Heart left ventricle (tissue), 16 donors: ENCODE measurements around the gene PTPRD. TPM values are rescaled to one million over a fixed set of nuclear protein-coding genes. Genes with fewer than 3 reads are reported as not detected.

ENCODE experiments used
- ATAC-seq, 4 donors: fragments of 200-7000 bp; cut with Tn5 transposase; one replicate each; pipeline ENCODE4 v1.9.1; 2020 to 2022; ENCODE audit warnings: moderate library complexity in 4 of 4, mild to moderate bottlenecking in 3 of 4, moderate number of reproducible peaks in 1 of 4
- DNase-seq, 5 donors: peaks; one replicate each; pipeline ENCODE4 v3.0.0-alpha.2; 2020
- H3K27ac ChIP-seq, 12 donors: fragments of 200-600 bp; sonication (generic) in 4 of 12; one replicate each; pipeline versions ENCODE4 v1.5.0 to v1.8.0; 2016 to 2022; ENCODE audit warnings: mild to moderate bottlenecking in 2 of 12
- H3K27me3 ChIP-seq, 9 donors: fragments of 200-600 bp; sonication (generic) in 2 of 9; one replicate each; pipeline versions ENCODE4 v1.5.1 to v1.8.0; 2016 to 2022; ENCODE audit warnings: mild to moderate bottlenecking in 3 of 9
- H3K36me3 ChIP-seq, 9 donors: fragments of 200-600 bp; sonication (generic) in 2 of 9; one replicate each; pipeline versions ENCODE4 v1.5.0 to v1.8.0; 2018 to 2022; ENCODE audit warnings: mild to moderate bottlenecking in 2 of 9
- H3K4me1 ChIP-seq, 12 donors: fragments of 200-600 bp; sonication (generic) in 4 of 12; one replicate each; pipeline versions ENCODE4 v1.5.0 to v1.8.0; 2016 to 2022; ENCODE audit warnings: mild to moderate bottlenecking in 3 of 12
- H3K4me3 ChIP-seq, 12 donors: fragments of 200-600 bp; sonication (generic) in 4 of 12; one replicate each; pipeline versions ENCODE4 v1.5.0 to v1.8.0; 2017 to 2022; ENCODE audit warnings: mild to moderate bottlenecking in 9 of 12, moderate library complexity in 4 of 12
- H3K9me3 ChIP-seq, 12 donors: fragments of 200-600 bp; sonication (generic) in 4 of 12; one replicate each; pipeline versions ENCODE4 v1.5.0 to v1.8.0; 2016 to 2022; ENCODE audit warnings: mild to moderate bottlenecking in 1 of 12
- POLR2A ChIP-seq, 2 donors: fragments of 450-650 bp; IDR thresholded peaks; one replicate each; pipeline ENCODE4 v1.6.1; 2017; ENCODE audit warnings: antibody characterized with exemption in 2 of 2, mild to moderate bottlenecking in 2 of 2, moderate library complexity in 2 of 2
- WGBS, 4 donors: extraction: QIAGEN DNeasy Blood & Tissue Kit in 2 of 4; methylation state at CpG; one replicate each; pipeline versions ENCODE4 v1.1.5 to v1.1.7; 2013 to 2018; 5-methylcytosine and 5-hydroxymethylcytosine counted together
- intact Hi-C, 10 donors: fragments of 100-400 bp; cut with DNase I; formaldehyde crosslinking; loops; one replicate each; pipeline versions ENCODE4 v1.11.1 to v1.14.2; 2022
- polyA plus RNA-seq, 2 donors: library from polyadenylated mRNA; stranded (reverse); fragments of 200-250 nt; gene quantifications; one replicate each; pipeline ENCODE4 v1.2.3, GENCODE V29; 2013
- total RNA-seq, 9 donors: library from RNA; depleted of rRNA in 2 of 9; stranded (reverse); fragments of >200 nt in 2 of 9; fragmentation: NEBNext Ultra II Directional in 3 of 9; extraction: Animal tissue kit (Norgen Biotek cat#: 25700) in 3 of 9; gene quantifications; one replicate each; pipeline versions ENCODE4 v1.1.0 to v1.2.4, GENCODE V29; 2016 to 2023
- TF ChIP-seq, protein P1 (sequence below), 12 donors: fragments of 200-600 bp; sonication (generic) in 4 of 12; IDR thresholded peaks; one replicate each; pipeline versions ENCODE4 v1.5.0 to v1.8.0; 2018 to 2022; ENCODE audit warnings: antibody characterized with exemption in 12 of 12, mild to moderate bottlenecking in 5 of 12
- donor health status: ischemic (EF 13 %, LVEDD 7.1; RV severe dilation, severe dysfunction).
- donor health status: healthy with polysubstance abuse.
- donor health status: DM: no; HTN: yes; CAD: no.
- donor health status: DM: no; HTN: no; CAD: no.
- donor health status: ischemic (EF 25% LVEDD 6.9; RV normal size, moderate dysfunction).
- donor health status: ischemic (EF 25% LVEDD 5.7; RV mildly dilated, moderate dysfunction).
- donor health status: healthy.
- donor health status: DM: yes; HTN: yes; CAD: no.
- donor health status: ischemic (EF 35%, LVEDD 5.7; RV mildly dilated, moderate dysfunction).
- donor health status: nonischemic (EF 11% LVEDD 7.7; RV severe dilation, severe dysfunction).
- donor health status: DM: yes; HTN: yes; CAD: no.
- donor health status: PGD.
- donor health status: ischemic (EF 29% LVEDD 5.4; RV normal size, mild dysfunction).
- donor health status: nonischemic (EF 23%, LVEDD 6.1; RV moderate dilation, normal function).

PTPRD gene
- total and polyA plus RNA-seq, 11 donors: 1.4 to 25.3 (median 15.1) TPM

DNA sequence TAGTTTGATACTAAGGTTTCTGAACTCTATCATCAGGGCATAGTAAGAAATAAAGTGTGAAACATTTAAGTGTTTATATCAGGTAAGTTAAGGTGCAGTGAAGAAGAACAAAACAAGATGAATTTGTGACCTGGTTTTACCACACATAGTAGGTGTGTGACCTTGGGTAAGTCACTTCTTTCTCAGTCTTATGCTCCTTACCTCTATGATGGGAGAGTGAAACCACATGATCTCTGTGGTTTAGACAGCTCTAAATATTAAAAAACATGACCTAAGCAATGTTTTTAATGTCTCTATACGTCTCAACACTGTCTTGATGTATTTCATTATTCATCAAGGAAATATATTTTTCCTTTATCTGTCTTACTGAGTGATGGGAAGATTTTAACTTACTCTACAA is 2183.6 kb downstream of the PTPRD start:
- Histone ChIP-seq H3K9me3 (no peaks in the 10 kb centered on the region), H3K4me3 (no peak overlapping the region), H3K27ac (no peak overlapping the region), H3K36me3 (no peaks in the 10 kb centered on the region), H3K4me1 (no peaks in the 10 kb centered on the region), H3K27me3 (no peaks in the 10 kb centered on the region)
- TF ChIP-seq, protein P1, sequence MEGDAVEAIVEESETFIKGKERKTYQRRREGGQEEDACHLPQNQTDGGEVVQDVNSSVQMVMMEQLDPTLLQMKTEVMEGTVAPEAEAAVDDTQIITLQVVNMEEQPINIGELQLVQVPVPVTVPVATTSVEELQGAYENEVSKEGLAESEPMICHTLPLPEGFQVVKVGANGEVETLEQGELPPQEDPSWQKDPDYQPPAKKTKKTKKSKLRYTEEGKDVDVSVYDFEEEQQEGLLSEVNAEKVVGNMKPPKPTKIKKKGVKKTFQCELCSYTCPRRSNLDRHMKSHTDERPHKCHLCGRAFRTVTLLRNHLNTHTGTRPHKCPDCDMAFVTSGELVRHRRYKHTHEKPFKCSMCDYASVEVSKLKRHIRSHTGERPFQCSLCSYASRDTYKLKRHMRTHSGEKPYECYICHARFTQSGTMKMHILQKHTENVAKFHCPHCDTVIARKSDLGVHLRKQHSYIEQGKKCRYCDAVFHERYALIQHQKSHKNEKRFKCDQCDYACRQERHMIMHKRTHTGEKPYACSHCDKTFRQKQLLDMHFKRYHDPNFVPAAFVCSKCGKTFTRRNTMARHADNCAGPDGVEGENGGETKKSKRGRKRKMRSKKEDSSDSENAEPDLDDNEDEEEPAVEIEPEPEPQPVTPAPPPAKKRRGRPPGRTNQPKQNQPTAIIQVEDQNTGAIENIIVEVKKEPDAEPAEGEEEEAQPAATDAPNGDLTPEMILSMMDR (IDR thresholded peaks at IDR 0.05): no peak
- no peak for TF ChIP-seq POLR2A (IDR thresholded peaks at IDR 0.05)
- no peak for ATAC-seq
- DNase-seq: no peak
- intact Hi-C loops: loop anchor here in 1 of 10 donors (10.0 kb wide), 1 partner anchor 66 kb away; no protein-coding TSS in a partner anchor
- 76 to 87% (median 81%) methylated on average over 1 of the region's 1 CpG for WGBS, 4 donors

DNA sequence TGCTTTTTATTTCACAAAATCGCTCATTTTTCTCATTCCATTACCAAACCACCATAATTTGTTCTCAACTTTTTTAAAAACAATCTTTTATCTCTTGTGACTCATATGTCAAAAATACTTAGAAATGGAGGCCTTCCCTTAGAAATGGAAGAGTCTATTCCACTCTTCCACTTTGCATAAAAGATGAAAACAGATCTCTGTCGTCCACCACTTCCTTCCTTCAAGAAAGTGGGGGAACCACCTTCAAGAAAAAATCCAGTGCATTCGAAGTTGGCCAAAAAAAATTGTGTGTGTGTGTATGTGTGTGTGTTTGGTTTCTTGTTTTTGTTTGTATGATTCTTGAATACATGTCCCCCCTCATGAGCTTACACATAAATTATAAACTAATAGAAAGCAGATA is 2184.4 kb downstream of the PTPRD start:
- no peak for TF ChIP-seq POLR2A (IDR thresholded peaks at IDR 0.05)
- TF ChIP-seq, protein P1 (IDR thresholded peaks at IDR 0.05): no peak
- intact Hi-C loops: loop anchor here in 1 of 10 donors (10.0 kb wide), 1 partner anchor 66 kb away; no protein-coding TSS in a partner anchor
- no peaks in the 10 kb centered on the region for H3K36me3 ChIP-seq
- no peaks in the 10 kb centered on the region for H3K9me3 ChIP-seq
- DNase-seq (no peak), ATAC-seq (no peak)
- H3K27ac ChIP-seq: no peak overlapping the region
- H3K27me3 ChIP-seq: no peaks in the 10 kb centered on the region
- H3K4me1 ChIP-seq: no peaks in the 10 kb centered on the region
- 59 to 67% (median 64%) methylated on average over 3 of the region's 3 CpGs for WGBS, 4 donors
- H3K4me3 ChIP-seq: no peak overlapping the region

DNA sequence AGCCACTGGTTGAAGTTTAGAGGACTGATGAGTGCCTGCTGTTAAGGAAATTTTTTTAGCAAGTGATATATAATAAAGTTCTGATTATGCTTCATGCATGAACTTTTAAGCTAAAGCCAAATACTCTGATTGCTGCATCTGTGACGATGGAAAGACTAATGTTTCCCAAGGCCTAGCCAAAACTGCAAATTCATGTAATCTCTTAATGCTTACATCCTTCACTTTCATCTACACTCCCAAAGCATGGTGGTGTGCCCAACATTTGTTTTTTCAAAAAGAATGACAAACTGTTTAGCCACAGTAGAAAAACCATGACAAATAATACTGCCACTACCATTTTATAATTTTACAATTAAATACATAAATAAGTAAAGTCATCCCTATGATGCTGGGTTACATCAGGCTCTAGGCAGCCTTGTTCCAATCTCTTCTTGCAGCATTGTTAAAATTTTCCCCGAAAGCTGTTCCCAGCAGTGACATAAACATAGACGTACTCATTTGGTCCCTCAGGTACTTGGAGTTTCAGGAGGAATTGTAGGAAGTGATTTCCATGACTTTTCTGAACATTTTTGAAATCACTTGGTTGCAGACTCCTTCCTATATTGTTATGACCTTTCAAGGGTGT is 2187.9 kb downstream of the PTPRD start:
- no peak for TF ChIP-seq POLR2A (IDR thresholded peaks at IDR 0.05)
- TF ChIP-seq, protein P1 (IDR thresholded peaks at IDR 0.05): no peak
- WGBS, 4 donors: 72 to 91% (median 74%) methylated on average over 3 of the region's 3 CpGs
- H3K36me3 ChIP-seq: no peaks in the 10 kb centered on the region
- no peak for ATAC-seq
- intact Hi-C loops: loop anchor here in 1 of 10 donors (10.0 kb wide), 1 partner anchor 70 kb away; no protein-coding TSS in a partner anchor
- H3K27ac ChIP-seq: no peak overlapping the region
- no peaks in the 10 kb centered on the region for H3K27me3 ChIP-seq
- no peak for DNase-seq
- H3K9me3 ChIP-seq: no peaks in the 10 kb centered on the region
- no peak overlapping the region for H3K4me3 ChIP-seq
- no peaks in the 10 kb centered on the region for H3K4me1 ChIP-seq

DNA sequence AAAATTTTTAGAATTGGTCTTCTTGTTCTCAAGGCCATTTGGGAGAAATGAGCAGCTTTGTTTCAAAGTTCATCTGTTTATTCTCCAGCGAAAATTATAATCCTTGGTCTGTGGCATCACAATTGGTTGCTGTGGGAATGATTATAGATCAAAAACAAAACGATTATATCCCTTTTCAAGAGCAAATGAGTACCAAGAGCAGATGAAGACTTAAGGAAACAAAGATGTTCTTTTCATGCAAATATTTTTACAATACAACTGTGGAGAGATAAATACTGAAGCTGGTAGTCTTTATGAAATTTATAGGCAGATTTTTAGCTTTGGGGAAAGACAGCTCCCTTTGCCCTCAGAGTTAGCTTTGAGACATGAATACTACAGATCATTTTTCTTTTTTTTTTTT is 2192.4 kb downstream of the PTPRD start:
- ATAC-seq (no peak), DNase-seq (no peak)
- TF ChIP-seq, protein P1 (IDR thresholded peaks at IDR 0.05): no peak
- TF ChIP-seq POLR2A (IDR thresholded peaks at IDR 0.05): no peak
- Histone ChIP-seq H3K9me3 (no peaks in the 10 kb centered on the region), H3K4me3 (no peak overlapping the region), H3K4me1 (no peaks in the 10 kb centered on the region), H3K27ac (no peak overlapping the region), H3K36me3 (no peaks in the 10 kb centered on the region), H3K27me3 (no peaks in the 10 kb centered on the region)
- 36 to 56% (median 42%) methylated on average over 2 of the region's 2 CpGs for WGBS, 4 donors
- intact Hi-C loops: loop anchor here in 1 of 10 donors (10.0 kb wide), 1 partner anchor 74 kb away; no protein-coding TSS in a partner anchor
